Endothelial cell (in vitro differentiated cells): ENCODE results near the gene AKAP12. TPM values are rescaled to one million over a fixed set of nuclear protein-coding genes. Genes with fewer than 3 reads are reported as not detected.

Source experiments
- DNase-seq: peaks from one replicate; pipeline ENCODE4 v3.0.0; 2021; ENCODE audit warnings: low spot score
- H3K27ac Mint-ChIP-seq: one replicate; pipeline ENCODE4 v1.8.0; 2021; ENCODE audit warnings: mixed read lengths, inconsistent platforms; ENCODE audit not compliant: unreplicated experiment
- H3K27me3 Mint-ChIP-seq: one replicate; pipeline ENCODE4 v1.8.0; 2021; ENCODE audit warnings: mild to moderate bottlenecking, moderate library complexity, mixed read lengths, inconsistent platforms; ENCODE audit not compliant: unreplicated experiment
- H3K36me3 Mint-ChIP-seq: one replicate; pipeline ENCODE4 v1.8.0; 2021; ENCODE audit warnings: mild to moderate bottlenecking, low read depth, mixed read lengths, inconsistent platforms; ENCODE audit not compliant: unreplicated experiment
- H3K4me1 Mint-ChIP-seq: one replicate; pipeline ENCODE4 v1.8.0; 2021; ENCODE audit warnings: mild to moderate bottlenecking, mixed read lengths, inconsistent platforms; ENCODE audit not compliant: unreplicated experiment
- H3K4me3 Mint-ChIP-seq: one replicate; pipeline ENCODE4 v1.8.0; 2021; ENCODE audit warnings: mild to moderate bottlenecking, mixed read lengths, inconsistent platforms; ENCODE audit not compliant: unreplicated experiment
- H3K9me3 Mint-ChIP-seq: one replicate; pipeline ENCODE4 v1.8.0; 2021; ENCODE audit warnings: mixed read lengths, inconsistent platforms; ENCODE audit not compliant: unreplicated experiment
- CTCF ChIP-seq: fragments of 200-600 bp; sonication (generic); IDR thresholded peaks from one replicate; pipeline ENCODE4 v1.5.0; 2021; ENCODE audit warnings: antibody characterized with exemption; ENCODE audit not compliant: unreplicated experiment
- total RNA-seq: library from RNA; stranded (reverse); fragmentation: NEBNext Ultra II Directional; extraction: Animal tissue kit (Norgen Biotek cat#: 25700); gene quantifications from one replicate; pipeline ENCODE4 v1.2.1, GENCODE V29; 2021; ENCODE audit not compliant: unreplicated experiment

AKAP12 gene
- total RNA-seq, 1 donor from 2014 or later, result 70.1 TPM

GRCh38 chr6:151372164-151372563 lies 132.4 kb downstream of the AKAP12 start:
- no peak overlapping the region for H3K27ac Mint-ChIP-seq
- DNase-seq, result no peak
- TF ChIP-seq CTCF, result no peak
- no peak overlapping the region for H3K4me3 Mint-ChIP-seq
- H3K27me3 Mint-ChIP-seq, result no peaks in the 10 kb centered on the region
- H3K4me1 Mint-ChIP-seq, result peaks cover 23% of the 10 kb centered on the region
- H3K36me3 Mint-ChIP-seq, result peaks cover 18% of the 10 kb centered on the region
- H3K9me3 Mint-ChIP-seq, result no peaks in the 10 kb centered on the region

- Mint-ChIP-seq H3K4me3 (no peak overlapping the region), H3K27ac (peak overlapping the region; percentile 77), H3K4me1 (peaks cover 23% of the 10 kb centered on the region), H3K27me3 (no peaks in the 10 kb centered on the region), H3K36me3 (peaks cover 18% of the 10 kb centered on the region), H3K9me3 (no peaks in the 10 kb centered on the region)
- no peak for TF ChIP-seq CTCF
- peak; percentile 22 for DNase-seq
Measured at GRCh38 chr6:151374036-151374683, 134.4 kb downstream of the AKAP12 start.

- Mint-ChIP-seq H3K27me3 (no peaks in the 10 kb centered on the region), H3K4me1 (peaks cover 33% of the 10 kb centered on the region), H3K4me3 (no peak overlapping the region), H3K9me3 (no peaks in the 10 kb centered on the region), H3K36me3 (peaks cover 20% of the 10 kb centered on the region), H3K27ac (peak overlapping the region; percentile 22)
- no peak for TF ChIP-seq CTCF
- DNase-seq, result no peak
Measured at GRCh38 chr6:151375833-151376232, 136.1 kb downstream of the AKAP12 start.

- Mint-ChIP-seq H3K4me3 (no peak overlapping the region), H3K27me3 (no peaks in the 10 kb centered on the region), H3K4me1 (peaks cover 36% of the 10 kb centered on the region), H3K9me3 (no peaks in the 10 kb centered on the region), H3K36me3 (peaks cover 17% of the 10 kb centered on the region), H3K27ac (peak overlapping the region; percentile 4)
- DNase-seq, result no peak
- TF ChIP-seq CTCF, result no peak
Measured at GRCh38 chr6:151376440-151376839, 136.7 kb downstream of the AKAP12 start.

- no peak overlapping the region for H3K27ac Mint-ChIP-seq
- no peak for DNase-seq
- no peaks in the 10 kb centered on the region for H3K9me3 Mint-ChIP-seq
- H3K4me1 Mint-ChIP-seq, result peaks cover 30% of the 10 kb centered on the region
- no peaks in the 10 kb centered on the region for H3K27me3 Mint-ChIP-seq
- no peak overlapping the region for H3K4me3 Mint-ChIP-seq
- no peak for TF ChIP-seq CTCF
- peaks cover 11% of the 10 kb centered on the region for H3K36me3 Mint-ChIP-seq
Measured at GRCh38 chr6:151377095-151377494, 137.3 kb downstream of the AKAP12 start.
